NCI-H748 treated with DMSO at 0.1 percent for 48 hours (cell line): ENCODE measurements around the gene EPHB4.
A peak's percentile ranks its signal among the peaks of the same experiment; 100 is the strongest.

Source experiments
- DNase-seq: peaks from one replicate; lab custom pipeline; 2025; lab: John Stamatoyannopoulos, UW

Gene EPHB4

DNA sequence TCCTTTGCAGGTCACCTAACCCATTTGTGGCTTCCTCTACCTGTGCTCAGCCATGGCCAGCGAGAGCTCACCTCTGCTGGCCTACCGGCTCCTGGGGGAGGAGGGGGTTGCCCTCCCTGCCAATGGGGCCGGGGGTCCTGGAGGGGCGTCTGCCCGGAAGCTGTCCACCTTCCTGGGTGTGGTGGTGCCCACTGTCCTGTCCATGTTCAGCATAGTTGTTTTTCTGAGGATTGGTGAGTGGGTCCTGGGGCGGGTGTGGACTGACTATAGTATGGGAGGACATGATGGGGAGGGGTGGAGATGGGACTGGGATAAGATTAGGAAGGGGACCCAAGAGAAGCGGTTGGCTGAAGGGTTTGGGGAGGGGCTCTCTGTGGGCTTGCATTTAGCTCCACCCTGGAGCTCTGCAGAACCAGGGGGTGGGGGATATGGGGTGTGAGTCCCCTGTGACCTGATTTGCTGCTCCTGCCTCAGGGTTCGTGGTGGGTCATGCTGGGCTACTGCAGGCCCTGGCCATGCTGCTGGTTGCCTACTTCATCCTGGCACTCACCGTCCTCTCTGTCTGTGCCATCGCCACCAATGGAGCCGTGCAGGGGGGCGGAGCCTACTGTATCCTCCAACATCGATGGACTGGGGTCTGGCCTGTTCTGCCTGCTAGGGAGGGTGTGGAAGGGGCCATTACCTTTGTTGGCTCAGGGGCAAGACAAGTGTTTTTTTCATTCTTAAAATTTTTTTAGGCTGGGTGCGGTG lies 27.0 kb upstream of the EPHB4 start:
- no peak for DNase-seq

DNA sequence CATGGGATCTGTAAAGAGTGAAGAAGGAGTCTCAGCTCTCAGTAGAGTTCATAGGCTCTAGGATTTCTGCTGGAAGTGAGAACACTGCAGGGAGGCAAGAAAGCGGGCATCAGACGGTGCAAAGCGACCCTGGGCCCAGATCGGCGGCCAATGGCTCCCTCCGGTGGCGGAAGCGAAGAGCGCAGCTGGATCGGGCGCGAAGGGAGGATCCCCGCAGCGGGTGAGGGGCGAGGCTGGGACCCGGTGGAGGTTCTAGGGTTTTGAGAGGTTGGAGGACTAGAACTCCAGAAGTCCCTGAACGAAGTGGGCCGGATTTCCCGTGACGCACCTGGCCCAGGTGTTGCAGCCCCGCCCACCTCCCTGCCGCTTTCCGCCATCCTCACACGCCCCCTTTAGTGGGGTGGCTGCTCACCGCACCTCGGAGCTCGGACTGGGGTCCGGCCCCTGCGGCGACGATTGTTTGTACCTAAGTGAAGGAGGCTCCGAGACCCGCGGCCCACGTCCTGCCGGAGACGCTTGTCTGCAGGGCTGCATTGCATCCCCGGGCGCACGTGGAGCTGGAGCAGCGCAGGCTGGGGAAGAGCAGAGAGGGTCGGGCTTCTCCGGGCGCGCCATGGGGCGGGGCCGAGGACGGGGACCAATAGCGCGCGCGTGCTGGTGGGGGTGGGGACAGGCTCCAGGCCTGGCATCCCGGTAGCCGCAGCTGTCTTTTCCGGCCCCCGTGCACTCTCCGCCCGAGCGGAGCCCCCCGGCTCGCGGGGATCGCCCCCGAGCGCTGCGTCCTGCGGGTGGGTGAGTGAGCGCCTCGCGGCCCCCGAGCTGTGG lies 24.9 kb upstream of the EPHB4 start, which contains the start of gene SLC12A9:
SLC12A9 (plus strand) TSS at position 666 of the 825 bp plus-strand sequence. CDS start 1,485 bp downstream, outside the sequence.
- DNase-seq, result peak; percentile 89

DNA sequence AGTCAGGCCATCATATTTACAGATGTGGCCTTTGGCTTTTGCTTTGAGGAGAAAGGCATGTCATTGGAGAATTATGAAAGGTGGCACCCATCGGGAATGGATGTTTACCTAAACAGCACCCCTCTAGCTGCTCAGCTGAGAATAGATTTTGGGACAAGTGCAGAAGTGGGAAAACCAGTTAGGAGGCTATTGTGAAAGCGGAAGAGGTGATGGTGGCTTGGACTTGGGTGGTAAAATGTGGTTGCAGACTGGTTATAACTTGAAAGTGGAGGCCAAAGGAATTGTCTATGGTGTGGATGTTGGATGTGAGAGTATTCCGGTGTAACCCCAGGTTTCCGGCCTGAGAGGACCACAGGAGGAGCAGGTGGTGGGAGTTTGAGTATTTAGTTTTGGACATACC lies 20.0 kb upstream of the EPHB4 start:
- DNase-seq, result no peak

DNA sequence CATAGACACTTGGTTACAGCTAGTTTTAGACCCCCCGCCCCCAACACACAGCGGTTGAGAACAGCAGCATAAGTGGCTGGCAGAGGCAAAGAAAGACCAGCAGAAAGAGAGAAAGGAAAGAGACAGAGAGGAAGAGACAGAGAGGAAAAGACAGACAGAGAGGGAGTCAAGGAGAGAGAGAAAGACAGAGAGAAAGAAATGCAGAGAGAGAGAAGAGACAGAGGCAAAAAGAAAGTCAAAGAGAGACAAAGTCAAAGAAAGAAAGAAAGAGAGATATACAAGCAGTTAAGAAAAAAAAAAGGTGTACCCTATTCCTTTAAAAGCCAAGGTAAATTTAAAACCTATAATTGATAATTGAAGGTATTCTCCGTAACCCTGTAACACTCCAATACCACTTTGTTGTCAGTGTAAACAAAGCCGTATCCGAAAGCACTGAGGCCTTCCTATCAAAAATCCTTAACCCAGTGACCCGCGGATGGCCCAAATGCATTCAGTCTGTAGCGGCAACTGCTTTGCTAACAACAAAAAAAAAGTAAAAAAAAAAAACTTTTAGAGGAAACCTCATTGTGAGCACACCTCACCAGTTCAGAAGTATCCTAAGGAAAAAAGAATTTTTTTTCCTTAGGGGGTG lies 13.3 kb upstream of the EPHB4 start:
- DNase-seq, result no peak

DNA sequence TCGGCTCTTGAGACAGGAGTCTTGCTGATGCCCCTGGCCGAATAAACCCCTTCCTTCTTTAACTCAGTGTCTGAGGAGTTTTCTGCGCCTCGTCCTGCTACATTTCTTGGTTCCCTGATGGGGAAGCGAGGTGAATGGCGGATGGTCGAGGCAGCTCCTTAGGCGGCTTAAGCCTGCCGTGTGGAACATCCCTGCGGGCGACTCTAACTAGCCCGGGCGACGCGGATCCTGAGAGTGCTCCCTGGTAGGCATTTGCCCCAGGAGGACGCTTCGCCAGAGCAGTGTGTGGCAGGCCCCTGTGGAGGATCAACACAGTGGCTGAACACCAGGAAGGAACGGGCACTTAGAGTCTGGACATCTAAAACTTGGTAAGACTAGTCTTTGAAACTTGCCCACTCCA lies 12.0 kb upstream of the EPHB4 start:
- DNase-seq, result no peak

DNA sequence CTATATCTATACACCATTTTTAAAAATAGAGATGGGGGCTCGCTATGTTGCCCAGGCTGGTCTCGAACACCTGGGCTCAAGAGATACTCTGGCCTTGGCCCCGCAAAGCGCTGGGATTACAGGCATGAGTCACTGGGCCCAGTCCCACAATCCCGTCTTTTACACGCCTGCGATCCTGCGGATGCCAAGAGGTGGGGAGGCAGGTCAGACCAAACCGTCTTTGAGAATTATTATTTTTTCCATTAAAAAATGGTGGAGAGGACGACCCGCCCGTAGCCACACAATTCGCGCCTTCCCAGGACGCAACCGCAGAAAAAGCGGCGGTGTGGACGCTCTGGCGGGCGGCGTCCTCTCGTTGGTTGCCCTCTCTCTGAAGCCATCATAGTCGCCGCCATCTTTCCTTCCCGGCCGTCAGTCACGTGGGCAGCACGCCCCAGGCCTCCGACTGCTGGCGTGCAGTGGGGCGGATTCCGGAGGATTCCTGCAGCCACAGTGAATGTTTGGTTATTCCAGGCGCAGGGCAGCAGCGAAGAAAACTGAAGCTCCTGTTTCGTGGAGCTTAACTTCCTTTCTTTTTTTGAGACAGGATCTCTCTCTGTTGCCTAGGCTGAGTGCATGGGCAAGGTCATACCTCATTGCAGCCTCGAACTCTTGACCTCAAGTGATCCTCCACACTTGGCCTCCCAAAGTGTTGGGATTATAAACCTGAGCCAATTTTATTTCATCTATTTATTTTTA lies 9.9 kb upstream of the EPHB4 start:
- no peak for DNase-seq

DNA sequence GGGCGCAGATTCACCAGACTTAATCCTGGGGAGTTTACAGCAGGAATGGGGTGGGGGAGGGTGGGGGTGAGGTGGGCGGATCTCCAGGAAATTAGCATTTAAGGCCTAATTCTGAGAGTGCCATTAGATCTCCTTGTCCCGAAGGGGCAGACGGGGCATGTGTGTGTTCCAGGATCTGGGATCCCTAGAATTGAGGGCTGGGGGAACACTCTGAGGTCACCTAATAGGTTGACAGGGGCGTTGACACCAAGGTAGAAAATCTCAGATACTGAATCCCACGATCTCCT lies 9.4 kb upstream of the EPHB4 start:
- DNase-seq, result no peak

DNA sequence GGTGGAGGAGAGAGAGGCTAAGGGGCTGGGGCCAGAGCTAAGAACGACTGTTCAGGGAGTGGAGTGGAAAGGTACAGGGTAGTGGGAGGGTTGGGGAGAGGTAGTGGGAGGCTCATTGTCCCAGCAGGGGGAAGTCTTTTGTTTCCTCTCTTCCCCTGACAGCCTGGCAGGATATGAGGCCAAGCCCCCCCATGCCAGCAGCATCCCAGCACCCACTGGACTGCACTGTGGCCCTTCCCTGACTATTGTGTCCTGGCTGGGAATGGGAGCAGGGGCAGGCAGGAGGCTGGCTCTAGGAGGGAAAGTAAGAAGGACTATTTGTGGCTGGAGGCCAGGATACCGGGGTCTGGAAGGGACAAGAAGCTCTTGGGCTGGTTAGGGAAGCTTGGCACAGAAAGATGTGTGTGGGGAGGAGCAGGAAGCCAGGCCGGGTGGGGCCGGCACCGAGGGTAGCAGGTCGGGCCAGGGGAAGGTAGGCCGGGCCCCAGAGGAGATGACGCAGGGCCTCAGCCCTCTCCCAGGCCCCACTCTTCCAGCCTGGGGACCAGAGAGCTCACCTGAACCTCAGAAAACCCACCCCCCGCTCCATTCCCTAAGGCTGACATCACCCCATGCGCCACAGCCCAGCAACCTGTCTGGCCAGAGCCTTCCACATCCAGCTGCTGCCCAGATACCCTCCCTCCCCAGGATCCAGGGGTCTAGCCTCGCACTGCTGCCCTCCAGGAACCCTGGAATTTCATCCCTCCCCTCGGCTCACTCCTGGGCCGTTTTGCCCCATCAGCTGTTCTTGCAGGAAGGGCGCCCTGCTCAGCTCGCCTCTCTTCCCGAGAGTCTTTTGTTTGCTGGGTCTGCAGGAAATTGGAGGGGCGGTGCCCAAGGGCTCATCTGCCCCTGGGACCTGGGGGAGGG lies 8.8 kb upstream of the EPHB4 start:
- no peak for DNase-seq

DNA sequence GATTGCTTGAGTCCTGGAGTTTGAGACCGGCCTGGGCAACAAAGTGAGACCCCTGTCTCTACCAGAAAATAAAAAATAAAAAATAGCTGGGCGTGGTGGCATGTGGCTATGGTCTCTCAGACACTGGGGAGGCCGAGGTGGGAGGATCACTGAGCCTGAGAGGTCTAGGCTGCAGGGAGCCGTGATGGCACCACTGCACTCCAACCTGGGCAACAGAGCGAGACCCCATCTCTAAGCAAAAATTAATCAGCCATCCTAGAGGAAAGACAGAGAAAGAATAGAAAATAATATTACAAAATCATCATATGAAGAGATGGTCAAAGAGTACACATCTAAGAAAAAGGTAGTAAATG lies 4.9 kb upstream of the EPHB4 start:
- no peak for DNase-seq

DNA sequence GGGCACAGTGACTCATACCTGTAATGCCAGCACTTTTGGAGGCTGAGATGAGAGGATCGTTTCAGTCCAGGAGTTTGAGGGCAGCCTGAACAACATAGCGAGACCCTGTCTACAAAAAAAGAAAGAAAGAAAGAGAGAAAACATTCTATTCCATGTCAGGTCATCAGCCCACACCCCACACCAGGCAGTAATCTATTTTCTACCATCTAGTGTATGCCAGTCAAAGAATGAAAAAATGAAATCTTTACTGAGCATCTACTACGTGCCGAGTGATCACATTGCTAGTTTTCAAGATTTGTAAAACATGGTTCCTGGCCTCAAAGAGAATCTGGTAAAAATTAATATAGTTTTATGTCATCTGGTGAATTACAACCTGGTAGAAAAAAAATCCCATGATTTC lies 3.1 kb upstream of the EPHB4 start:
- DNase-seq, result no peak

DNA sequence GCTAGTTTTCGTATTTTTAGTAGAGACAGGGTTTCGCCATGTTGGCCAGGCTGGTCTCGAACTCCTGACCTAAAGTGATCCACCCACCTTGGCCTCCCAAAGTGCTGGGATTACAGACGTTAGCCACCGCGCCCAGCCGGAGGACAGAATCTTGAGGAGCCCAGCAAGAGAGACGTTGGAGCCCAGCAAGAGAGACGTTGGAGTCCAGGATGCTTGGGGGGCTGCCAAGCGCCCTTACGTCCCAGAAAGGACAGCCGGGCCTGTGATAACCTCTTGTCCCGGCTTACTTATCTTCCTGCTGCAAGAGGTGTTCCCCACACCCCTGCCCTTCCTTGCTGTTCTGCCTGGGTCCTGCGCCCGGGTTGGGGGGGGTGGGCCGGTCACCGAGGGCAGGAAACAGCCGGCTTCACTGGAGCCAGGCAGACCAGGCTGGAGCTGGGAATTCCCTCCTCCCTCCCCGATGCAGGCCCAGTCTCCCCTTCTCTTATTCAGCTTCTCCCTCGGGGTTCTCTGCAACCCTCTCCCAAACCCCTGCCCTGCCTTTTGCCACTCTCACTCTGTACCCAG lies 1.9 kb upstream of the EPHB4 start:
- no peak for DNase-seq

DNA sequence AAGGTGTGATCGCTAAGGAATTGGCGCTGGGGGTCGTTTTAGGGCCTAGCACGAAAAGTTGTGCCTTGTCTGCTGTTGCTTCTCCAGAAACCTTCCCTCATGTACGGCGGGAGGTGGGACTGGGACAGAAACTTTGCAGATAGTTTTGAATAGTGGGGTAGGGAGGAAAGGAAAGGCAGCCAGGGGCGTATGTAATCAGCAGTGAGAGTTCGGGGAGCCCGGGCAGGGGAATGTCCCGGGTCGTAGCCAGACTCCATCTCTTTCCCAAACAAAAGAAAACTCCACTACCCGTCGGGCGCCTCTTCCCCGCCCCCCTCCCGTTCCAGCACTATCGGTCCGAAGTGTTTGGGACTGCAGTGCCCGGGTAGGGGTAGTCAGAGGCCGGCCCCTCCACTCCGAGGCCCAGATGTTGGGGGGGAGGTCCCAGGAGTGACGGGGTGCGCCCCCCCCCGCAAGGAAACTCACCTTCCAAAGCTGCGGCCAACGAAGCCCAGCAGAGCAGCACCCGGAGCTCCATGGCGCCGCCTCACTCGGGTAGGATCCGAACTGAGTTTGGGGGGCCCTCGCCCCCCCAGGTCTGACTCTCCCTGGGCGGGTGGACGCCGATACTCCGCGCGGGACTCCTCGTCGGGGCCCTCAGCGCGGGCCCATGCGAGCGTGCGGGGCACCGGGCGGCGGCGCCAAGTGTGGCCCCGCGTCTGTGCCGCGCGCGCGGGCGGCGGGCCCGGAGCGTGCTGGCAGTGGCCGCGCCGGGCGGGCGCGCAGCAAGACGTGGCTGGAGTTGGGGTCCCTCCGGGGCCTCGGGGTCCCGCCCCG lies 601 bp downstream of the EPHB4 start:
- DNase-seq, result no peak

DNA sequence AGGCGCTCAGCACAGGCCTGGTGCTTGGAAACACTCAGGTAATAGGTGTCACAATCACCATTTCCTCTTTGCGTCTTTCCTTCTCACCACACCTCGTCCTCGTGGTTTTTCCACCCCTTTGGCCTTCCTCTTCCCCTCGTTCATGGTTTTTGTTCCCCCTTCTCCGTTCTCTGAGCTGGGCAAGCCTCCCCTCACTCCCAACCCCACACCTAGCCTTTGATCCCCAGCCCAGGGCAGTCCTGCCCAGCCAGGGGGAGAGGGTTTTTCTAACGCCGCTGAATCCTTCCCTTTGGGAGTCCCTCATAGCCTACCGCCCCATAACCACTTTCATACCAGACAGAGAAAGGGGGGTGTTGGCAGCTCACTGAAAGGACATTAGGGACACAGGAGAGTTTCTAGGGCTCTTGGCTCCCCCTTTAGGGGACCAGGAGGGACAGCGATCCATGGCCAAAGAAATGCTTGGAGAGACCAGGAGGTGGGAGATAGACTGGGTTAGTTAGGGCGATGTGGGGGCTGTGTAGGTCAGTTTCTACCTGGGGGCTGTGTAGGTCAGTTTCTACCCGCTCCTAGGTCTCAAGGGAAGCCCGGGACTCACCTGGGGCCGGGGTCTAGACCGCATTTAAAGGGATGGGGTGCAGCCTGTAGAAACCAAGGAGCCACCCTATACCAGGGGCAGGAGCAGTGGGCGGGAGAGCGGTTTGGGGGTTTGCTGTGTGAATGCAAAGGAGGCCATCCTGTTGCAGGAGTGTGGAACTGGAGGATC lies 1.4 kb downstream of the EPHB4 start:
- DNase-seq, result no peak

DNA sequence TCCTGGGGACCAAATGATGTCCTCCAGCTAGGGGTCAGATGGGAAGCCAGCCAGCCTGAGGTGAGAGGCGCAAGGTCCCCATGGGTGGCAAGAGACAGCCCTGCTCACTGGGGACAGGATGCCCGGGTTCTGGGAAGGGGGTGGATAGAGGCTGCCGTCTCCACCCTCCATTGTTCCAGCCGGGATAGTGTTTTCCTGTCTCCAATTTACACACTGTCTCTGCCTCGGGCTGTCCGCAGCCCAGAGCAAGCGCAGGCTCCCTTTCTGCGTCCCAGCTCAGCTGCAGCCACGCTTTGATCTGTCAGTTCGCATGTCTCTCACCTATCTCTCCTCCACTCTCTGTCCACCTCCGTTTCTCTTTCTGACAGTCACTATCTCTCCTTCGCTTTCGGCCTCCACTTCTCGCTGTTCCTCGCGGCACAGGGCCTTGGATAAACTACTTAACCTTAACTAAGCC lies 2.1 kb downstream of the EPHB4 start:
- DNase-seq, result peak; percentile 15

DNA sequence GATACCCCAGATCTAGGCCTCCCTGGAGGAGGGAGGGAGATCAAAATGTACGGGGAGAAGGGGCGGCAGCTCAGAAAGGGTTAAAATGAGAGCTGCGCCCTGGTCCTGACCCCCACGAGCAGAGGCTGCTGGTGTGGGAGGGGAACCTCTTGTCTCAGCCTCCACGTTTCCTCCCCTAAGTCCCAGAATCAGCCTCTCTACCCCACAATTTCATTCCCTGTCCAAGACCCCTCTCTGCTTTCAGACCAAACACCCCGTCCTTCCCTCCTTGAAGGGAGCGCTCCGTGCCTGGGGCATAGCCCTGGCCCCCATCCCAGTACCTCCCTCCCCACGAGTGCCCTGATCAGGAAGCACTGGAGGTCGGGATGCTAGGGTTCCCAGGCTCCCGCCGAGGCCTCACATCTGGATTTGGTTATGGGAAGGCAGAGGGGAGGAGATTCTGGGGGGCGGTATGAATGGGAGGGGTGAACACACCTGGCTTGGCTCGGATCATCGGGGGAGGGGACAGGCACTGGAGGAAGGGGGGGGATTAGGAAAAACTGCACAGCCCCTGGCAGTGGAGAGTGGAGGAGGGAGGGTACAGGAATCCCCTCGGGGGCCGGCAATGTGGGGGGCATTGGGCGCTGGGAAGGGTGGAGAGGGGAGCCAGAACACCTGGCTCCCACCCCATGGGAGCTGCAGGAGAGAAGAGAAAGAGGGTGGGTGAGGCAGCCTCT lies 2.7 kb downstream of the EPHB4 start:
- no peak for DNase-seq

DNA sequence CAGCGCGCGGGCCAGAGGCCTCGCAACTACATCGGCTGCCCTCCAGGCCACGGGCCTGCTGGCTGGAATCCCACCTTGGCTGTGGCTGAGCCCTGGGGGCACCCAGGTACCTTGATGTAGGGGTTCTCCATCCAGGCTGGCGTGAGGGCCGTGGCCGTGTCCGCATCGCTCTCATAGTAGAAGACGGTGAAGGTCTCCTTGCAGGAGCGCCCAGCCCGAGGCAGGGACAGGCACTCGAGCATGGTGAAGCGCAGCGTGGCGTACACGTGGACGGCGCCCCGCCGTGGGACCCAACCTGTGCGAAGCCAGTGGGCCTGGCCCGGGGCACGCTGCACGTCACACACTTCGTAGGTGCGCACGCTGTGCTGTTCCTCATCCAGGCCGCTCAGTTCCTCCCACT lies 3.8 kb downstream of the EPHB4 start:
- DNase-seq, result no peak

DNA sequence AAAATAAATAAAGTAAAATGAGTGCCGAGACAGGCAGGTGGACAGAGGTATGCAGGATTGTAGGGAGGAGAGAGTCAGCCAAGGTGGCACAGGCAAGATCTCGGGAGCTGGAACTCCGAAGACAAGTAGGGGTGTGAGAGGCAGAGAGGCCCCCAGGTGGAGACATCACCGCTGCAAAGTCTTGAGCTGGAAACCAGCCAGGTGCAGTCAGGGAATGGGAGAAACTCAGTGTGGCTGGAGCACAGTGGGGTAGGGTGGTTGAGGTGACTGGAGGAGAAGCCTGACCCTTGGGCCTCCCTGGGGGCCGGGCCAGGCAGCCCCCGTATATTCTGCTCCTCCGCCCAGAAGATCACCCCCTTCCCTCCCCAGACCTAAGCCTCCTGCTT lies 4.2 kb downstream of the EPHB4 start:
- no peak for DNase-seq

DNA sequence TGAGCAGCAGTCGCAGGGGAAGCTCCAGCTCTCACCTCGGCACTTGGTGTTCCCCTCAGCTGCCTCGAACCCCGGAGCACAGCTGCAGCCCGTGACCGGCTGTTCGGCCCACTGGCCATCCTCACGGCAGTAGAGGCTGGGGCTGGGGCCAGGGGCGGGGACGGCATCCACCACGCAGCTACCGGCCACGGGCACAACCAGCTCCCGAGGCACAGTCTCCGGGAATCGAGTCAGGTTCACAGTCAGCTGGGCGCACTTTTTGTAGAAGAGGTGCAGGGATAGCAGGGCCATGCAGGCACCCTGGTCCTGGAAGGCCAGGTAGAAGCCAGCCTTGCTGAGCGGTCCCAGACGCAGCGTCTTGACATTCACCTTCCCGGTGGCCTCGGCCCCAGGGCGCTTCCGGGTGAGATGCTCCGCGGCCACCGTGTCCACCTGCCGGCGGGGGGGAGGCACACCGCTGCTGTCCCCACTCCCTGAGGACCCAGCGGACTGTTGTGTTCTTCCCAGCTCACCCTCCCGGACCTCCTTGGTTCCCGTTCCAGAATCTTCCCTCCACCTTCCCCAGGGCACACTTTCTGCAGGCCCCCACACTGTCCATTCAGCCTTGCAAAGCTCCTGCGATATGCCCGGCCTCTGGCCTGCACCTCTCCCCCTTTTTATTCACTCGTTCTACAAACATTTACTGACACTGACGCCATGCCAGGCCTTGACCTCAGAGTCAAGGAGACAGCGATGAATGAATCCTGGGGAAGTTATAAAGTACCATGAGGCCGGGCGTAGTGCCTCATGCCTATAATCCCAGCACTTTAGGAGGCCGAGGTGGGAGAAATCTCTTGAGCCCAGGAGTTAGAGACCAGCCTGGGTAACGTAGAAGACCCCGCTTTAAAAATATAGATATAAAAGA lies 4.8 kb downstream of the EPHB4 start:
- DNase-seq, result no peak
